Stimulated activated CD4-positive, alpha-beta T cell treated with anti-CD3 and anti-CD28 coated beads, TNF-alpha, amount 100 ng/mL, for 4 hours (primary cell): ENCODE data around the gene REEP6.
"Not testable (repeated sequence)": the region's sequence is repeated elsewhere in the genome, so short reads cannot be mapped to it uniquely, and the experiment has no call there.

ENCODE experiments used
- DNase-seq, 3 experiments: peaks; one replicate each; pipeline ENCODE4 v3.0.0-alpha.2; 2020; ENCODE audit warnings: low read depth in 3 of 3

REEP6 gene

GRCh38 chr19:1490311-1491113, 469 bp upstream of the REEP6 start, which contains the start of gene PCSK4:
TSS of gene PCSK4 (minus strand) at chr19:1490350. CDS start at chr19:1490346, 4 bp downstream.
- peak; percentile 96 to 97 (median 97) for DNase-seq

- no peak for DNase-seq
Observed at GRCh38 chr19:1491849-1492170, 829 bp downstream of the REEP6 start.

GRCh38 chr19:1492474-1493006, 1.6 kb downstream of the REEP6 start:
- no peak for DNase-seq

GRCh38 chr19:1494115-1494815, 3.3 kb downstream of the REEP6 start:
- DNase-seq, result no peak

GRCh38 chr19:1495051-1495798, 4.2 kb downstream of the REEP6 start:
- no peak for DNase-seq

- DNase-seq, result no peak
Observed at GRCh38 chr19:1495799-1496713, 5.1 kb downstream of the REEP6 start.

- DNase-seq, result no peak
Observed at GRCh38 chr19:1496714-1497577, 6.0 kb downstream of the REEP6 start.

- no peak for DNase-seq
Observed at GRCh38 chr19:1497578-1498235, 6.7 kb downstream of the REEP6 start.

GRCh38 chr19:1499231-1499630, 8.2 kb downstream of the REEP6 start:
- not testable (repeated sequence) for DNase-seq

GRCh38 chr19:1501200-1501595, 10.2 kb downstream of the REEP6 start:
- DNase-seq, result no peak

- no peak for DNase-seq
Observed at GRCh38 chr19:1502433-1503088, 11.6 kb downstream of the REEP6 start.

GRCh38 chr19:1503089-1503924, 12.3 kb downstream of the REEP6 start:
- peak; percentile 46 to 52 (median 48) for DNase-seq

- no peak for DNase-seq
Observed at GRCh38 chr19:1503925-1504773, 13.2 kb downstream of the REEP6 start.

GRCh38 chr19:1505012-1505411, 14.0 kb downstream of the REEP6 start:
- no peak for DNase-seq

- DNase-seq, result no peak
Observed at GRCh38 chr19:1505991-1506881, 15.3 kb downstream of the REEP6 start.

GRCh38 chr19:1507192-1507660, 16.2 kb downstream of the REEP6 start:
- no peak for DNase-seq
